ENCODE results near the gene PIGU.
"Not testable (repeated sequence)": the region's sequence is repeated elsewhere in the genome, so short reads cannot be mapped to it uniquely, and the experiment has no call there.

The PIGU gene

DNA sequence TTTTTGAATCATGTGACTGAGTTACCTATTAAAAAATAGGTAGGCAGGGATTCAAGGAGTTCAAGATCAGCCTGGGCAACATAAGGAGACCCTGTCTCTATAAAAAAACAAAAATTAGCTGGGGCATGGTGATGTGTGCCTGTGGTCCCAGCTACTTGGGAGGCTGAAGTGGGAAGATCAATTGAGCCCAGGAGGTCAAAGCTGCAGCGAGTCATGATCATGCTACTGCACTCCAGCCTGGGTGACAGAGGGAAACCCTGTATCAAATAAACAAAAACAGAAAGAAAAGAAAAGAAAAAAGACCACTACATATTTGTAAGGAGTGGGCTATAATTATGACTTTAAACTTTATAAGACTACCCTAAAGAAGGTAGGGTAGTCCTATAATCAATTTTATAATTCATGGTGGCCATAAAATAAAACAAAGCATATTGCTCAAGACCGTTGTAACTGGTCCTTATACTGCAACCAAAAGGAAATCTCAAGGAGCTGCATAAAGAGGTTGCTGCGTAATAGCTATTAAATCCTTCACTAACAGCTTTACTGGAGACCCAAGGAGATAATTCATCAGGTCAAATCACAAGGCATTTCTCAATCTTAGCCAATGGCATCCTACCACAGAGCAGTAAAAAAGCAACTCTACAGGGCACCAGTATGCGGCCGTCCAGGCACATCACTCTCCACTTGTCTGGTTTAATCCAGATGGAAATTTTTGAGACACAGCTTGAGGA is 13.5 kb downstream of the PIGU start:
- DNase-seq (ENCODE audit: low read depth in 2 of 2) = no peak

DNA sequence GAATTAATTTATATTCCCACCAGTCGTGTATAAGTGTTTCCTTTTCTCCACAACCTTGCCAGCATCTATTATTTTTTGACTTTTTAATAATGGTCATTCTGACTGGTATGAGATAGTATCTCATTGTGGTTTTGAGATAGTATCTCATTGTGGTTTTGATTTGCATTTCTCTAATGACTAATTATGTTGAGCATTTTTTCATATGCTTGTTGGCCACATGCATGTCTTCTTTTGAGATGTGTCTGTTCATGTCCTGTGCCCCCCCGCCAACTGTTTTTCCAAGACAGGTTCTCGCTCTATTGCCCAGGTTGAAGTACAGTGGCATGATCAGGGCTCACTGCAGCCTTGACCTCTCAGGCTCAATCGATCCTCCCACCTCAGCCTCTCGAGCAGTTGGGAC is 15.1 kb downstream of the PIGU start:
- not testable (repeated sequence) for DNase-seq (ENCODE audit: low read depth in 2 of 2)

DNA sequence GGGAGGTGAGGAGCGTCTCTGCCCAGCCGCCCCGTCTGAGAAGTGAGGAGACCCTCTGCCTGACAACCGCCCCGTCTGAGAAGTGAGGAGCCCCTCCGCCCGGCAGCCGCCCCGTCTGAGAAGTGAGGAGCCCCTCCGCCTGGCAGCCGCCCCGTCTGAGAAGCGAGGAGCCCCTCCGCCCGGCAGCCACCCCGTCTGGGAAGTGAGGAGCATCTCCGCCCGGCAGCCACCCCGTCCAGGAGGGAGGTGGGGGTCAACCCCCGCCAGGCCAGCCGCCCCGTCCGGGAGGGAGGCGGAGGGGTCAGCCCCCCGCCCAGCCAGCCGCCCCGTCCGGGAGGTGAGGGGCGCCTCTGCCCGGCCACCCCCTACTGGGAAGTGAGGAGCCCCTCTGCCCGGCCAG is 18.2 kb downstream of the PIGU start:
- DNase-seq (ENCODE audit: low read depth in 2 of 2) = not testable (repeated sequence)

DNA sequence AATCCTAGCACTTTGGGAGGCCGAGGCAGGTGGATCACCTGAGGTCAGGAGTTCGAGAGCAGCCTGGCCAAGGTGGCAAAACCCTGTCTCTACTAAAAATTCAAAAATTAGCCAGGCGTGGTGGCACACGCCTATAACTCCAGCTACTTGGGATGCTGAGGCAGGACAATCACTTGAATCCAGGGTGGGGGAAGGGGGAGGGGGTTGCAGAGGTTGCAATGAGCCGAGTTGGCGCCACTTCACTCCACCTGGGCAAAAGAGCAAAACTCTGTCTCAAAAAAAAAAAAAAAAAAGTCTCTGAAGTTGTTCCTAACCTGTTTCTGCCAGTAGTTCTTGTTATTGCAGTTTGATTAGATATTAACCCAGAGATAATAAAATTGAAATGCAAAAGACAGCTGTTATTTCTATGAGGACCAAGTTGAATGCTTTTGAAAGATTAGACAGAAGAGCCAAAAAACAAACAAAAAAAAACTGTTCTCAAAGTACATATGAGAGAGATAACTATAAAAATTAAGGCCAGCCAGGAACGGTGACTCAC is 22.6 kb downstream of the PIGU start:
- DNase-seq (ENCODE audit: low read depth in 2 of 2) = no peak

DNA sequence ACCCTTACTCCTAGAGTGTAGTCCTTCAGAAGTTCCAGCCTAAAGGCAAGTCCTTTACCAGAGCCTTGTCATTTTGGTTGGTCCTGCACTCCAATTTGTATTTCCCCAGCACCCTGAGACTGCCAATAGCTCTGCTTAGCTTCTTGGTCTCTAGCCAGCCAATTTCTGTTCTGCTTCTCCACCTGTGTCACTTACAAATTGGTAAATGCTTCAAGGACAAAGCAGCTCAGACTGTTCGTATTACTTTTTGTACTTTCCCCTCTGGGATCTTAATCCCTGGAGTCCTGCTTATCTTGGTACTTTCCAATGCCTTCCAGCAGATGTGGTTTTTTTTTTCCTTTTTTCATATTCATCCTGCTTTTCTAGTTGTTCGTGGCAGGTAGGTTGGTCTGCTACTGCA is 25.7 kb downstream of the PIGU start:
- DNase-seq (ENCODE audit: low read depth in 2 of 2) = no peak

DNA sequence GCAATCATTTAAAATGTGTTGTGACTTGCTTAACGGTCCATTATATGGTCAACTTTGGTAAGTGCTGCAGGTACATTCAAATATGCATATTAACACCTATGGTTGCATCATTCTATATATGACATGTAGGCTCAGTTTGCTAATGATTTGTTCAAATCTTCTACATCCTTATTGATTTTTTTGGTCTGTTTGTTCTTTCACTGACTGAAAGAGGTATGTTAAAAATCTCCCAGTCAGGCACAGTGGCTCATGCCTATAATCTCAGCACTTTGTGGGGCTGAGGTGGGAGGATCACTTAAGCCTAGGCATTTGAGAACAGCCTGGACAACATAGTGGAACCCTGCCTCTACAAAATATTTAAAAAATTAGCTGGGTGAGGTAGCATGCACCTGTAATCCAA is 29.2 kb downstream of the PIGU start:
- DNase-seq (ENCODE audit: low read depth in 2 of 2) = no peak

DNA sequence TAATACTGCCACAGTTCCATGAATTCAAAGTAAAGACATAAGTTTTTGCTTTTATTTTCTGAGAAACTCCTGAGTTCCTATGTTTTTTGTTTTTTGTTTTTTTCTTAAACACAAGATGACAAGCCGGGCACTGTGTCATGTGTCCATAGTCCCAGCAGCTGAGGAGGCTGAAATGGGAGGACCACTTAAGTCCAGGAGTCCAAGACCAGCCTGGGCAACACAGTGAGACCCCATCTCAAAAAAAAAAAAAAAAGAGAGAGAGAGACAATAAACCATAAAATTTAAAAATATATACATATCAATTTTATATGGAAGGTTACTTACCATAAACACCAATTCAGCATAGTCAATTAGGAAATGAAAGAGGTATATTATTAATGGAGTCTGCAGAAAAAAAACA is 31.9 kb downstream of the PIGU start:
- no peak for DNase-seq (ENCODE audit: low read depth in 2 of 2)

DNA sequence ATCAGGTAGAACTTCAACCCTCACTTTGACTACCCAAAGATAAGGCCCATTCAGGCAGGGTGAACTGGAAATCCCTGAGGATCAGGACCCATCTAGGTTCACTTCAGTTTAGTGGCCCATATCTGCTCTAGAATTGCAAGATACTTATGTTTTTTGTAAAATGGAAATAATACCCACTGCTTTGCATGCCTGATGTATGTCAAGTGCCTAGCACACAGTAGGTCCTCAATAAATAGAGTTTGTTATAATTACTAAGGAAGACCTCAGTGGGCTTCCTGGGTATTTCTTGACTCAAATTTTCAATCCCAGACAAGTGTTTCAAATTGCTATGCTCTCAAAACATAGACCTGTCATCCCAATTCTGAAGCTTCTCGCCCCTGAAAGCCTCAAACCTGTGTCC is 32.5 kb downstream of the PIGU start:
- no peak for DNase-seq (ENCODE audit: low read depth in 2 of 2)

DNA sequence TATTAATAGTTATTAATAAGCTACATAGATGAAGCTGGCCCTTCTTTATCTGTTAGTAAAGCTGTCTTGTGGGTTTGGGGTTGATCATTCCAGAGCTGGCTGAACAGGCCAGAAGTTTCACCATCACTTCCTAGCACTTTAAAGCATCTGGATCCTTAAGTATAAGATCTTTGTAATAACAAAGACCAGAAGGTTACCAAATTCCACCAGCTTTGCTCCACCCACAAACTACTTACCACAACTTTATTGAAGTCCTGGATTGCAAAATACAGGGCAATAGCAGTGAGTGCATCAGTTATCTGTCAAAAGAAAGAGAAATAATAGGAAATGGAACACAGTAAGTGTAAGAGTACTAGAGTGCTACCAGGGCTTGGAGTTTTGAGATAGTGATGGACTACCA is 33.0 kb downstream of the PIGU start:
- no peak for DNase-seq (ENCODE audit: low read depth in 2 of 2)

DNA sequence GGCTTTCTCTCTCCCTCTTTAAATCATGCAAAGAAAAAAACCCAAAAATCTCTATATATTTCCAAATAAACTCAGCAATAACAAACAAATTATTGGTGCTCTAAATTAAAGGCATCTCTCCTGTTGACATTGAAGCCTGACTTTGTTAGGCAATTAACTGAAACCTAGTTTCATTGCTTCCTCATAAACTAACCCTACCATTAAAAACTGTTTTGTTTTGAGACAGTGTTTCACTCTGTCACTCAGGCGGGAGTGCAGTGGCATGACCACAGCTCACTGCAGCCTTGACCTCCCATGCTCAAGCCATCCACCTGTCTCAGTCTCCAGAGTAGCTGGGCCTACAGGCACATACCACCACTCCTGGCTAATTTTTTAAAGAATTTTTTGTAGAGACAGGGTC is 34.9 kb downstream of the PIGU start:
- no peak for DNase-seq (ENCODE audit: low read depth in 2 of 2)

DNA sequence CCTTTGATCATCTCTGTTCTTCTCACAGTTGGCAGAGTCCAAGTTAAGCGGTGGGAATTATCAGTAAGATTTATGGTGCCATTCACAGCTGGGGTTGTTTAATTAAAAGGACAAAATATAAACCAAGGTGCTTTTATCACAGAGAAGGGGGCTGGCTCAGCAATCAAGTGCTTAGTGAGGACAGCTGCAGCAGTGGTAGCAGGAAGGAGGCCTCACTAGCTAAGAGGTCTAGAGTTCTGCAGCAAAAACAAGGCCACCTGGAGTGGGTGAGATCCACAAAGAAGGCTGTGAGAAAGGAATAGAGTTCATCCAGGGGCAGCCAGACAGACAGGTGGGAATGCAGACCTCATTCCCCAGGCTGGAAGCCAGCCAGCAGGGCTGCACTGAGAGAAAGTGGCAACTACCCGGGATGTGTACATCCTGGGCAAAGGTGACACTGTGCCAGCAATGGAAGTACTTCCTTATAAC is 37.1 kb downstream of the PIGU start:
- DNase-seq (ENCODE audit: low read depth in 2 of 2) = no peak

DNA sequence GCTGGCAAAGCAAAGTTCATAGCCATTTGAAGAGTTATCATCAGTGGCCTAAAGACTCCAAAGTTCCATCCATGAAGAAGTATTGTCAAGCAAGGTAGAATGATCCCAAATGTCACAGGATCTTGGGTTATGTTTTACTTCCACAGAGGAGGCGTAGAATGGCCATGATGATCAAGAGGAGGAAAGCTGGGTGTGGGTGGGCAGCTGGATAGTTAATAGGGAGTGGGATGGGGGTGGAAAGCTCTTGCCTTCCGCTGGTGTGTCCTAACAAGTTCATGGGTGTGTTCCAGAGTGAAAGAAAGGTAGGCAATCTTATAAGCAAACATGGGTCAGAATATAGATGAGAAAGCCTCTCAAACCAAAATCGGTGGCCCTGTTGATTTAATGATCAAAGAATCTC is 38.4 kb downstream of the PIGU start:
- DNase-seq (ENCODE audit: low read depth in 2 of 2) = no peak

DNA sequence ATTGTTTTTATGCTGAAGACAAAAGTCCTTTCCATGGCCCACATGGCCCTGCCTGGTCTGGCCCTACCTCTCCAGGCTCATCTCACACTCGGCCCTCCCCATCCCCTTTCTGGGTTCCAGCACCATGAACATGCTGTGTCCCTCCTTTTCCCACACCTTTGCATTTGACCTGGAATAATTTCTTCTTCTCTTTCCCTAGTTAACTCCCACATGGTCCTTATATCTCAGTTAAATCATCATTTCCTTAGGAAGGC is 38.9 kb downstream of the PIGU start:
- no peak for DNase-seq (ENCODE audit: low read depth in 2 of 2)

DNA sequence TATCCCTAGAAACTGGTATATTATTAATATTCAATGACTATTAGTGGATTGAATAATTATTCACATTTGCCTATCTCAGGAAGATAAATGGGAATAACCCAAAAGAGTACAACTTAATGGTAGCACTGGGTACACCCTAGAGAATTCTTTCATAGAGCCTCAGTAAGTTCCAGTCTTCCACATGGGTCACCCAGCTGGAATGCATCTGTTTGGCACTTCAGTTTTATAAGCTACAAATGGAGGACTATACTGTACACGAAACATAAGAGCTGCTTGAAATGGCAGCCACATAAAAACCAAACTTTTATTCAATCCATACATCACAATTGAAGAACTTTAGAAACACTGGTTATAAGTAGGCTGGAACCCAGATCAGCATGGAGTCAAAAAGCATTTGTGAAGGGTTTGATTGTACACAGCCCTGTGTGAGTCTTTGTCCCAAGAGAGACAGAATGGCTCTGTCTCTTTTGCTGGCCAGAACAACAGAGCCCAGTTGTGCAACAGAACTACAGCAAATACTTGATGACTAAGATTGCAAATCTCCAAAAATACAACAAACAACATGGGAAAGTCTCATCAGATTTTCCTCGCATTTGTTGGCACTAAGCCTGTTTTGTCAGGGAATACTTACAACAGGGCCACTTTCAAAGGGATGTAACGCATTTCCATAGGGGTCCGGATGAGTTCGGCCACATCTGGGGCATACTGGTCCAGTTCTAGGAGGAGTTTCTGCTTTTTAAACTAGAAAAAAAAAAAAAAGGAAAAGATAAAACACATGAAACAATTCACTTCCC is 39.5 kb downstream of the PIGU start:
- DNase-seq (ENCODE audit: low read depth in 2 of 2) = no peak

DNA sequence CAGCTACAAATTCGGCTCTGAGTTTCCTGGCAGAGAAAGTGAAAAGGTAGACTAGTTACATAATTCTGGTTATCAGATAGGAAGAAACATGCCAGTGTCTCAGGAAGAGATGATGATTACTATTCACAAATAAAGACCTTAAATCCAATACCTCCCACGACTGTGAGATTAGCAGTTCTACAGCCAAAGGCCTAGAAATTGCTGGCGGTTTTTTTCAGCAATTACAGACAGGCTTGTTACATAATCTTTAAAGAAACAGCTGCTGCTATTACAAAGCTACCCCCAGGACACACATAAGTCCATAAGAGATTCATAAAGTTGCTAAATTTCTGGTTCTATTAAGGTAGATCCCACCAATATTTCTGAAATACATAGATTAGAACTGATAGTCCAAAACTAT is 40.2 kb downstream of the PIGU start:
- DNase-seq (ENCODE audit: low read depth in 2 of 2) = no peak

DNA sequence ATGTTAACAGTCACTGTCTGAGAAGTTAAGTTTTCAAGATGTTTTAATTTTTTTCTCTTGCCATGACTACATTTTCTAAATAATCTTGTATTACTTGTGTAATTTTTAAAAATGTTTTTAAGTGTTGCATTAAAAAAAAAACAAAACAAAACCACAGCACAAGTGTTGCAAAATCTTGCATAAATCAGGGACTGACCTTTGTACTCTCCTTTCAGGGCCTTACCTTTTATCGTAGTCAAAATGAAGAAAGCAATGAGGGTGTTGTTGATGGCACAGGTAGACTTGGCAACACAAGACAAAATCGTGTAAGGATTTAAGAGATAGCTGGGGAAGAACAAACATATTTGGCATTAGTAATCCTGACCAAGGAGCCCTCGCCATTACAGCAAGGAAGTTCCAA is 42.5 kb downstream of the PIGU start:
- DNase-seq (ENCODE audit: low read depth in 2 of 2) = no peak

DNA sequence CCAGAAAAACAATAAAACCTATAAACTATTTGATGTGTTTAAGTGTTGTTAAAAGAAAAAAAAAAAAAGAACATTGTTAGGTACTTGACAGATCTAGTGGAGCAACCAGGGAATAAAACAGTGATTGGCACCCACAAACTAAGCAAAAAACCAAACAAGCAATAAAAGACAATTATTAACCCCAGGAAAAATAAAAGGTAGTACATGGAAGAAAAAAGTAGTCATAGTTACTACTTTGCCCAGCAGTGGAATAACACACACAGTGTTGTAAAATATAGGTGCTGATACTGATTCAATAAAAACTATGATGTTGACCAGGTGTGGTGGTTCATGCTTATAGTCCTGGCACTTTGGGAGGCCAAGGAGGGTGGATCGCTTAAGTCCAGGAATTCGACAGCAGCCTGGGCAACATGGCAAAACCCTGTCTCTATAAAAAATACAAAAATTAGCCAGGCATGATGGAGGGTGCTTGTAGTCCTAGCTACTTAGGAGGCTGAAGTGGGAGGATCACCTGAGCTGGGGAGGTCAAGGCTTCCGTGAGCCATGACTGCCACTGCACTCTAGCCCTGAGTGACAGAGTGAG is 43.9 kb downstream of the PIGU start:
- DNase-seq (ENCODE audit: low read depth in 2 of 2) = no peak

DNA sequence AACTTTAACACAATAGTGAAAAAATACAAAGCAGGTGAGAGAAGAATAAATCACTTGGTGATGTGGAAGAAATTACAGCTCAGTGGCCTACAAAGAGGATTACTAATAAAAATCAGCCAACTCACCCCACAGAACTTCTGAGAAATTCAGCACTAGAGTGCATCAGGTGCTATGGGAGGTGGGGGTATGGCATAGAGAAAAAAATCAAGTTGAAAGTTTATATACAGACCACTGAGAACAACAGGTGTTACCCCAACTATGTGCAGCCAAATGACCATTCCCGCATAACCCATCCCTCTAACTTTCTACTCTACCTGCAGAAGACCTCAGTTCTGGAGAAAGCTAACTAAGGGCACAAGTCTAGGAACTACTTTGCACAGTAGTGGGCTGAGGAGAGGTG is 47.0 kb downstream of the PIGU start:
- DNase-seq (ENCODE audit: low read depth in 2 of 2) = no peak

DNA sequence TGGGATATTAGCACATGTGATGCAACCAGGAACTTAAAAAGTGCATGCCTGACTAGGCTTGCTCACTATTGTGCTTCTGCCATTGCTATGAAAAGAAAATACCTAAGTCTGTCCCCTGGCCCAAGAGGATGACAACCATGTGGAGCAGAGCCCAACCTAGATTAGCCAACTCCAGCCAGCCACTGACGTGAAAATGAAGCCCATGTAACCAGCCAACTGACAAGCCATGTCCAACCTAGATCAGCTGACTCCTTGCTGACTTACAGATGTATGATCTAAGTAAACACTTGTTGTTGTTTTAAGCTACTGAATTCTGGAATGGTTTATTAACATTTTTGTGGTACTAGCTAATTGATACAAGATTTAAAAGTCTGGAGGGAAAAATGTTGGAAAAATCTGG is 47.5 kb downstream of the PIGU start:
- DNase-seq (ENCODE audit: low read depth in 2 of 2) = no peak

DNA sequence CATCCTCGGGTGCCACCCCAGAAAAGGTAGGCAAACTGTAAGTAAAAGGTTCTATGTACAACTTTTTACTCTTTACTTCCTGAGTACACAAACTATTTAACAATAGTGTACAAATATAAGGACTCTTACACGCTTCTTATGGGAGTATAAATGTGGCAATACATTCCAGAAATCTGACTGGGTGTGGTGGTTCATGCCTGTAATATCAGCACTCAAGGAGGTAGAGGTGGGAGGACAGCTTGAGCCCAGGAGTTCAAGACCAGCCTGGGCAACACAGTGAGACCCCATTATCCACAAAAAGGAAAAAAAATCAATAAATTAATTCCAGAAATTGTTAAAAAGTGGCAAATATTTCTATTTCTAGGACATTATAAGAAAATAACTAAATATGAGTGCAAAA is 48.9 kb downstream of the PIGU start:
- no peak for DNase-seq (ENCODE audit: low read depth in 2 of 2)

DNA sequence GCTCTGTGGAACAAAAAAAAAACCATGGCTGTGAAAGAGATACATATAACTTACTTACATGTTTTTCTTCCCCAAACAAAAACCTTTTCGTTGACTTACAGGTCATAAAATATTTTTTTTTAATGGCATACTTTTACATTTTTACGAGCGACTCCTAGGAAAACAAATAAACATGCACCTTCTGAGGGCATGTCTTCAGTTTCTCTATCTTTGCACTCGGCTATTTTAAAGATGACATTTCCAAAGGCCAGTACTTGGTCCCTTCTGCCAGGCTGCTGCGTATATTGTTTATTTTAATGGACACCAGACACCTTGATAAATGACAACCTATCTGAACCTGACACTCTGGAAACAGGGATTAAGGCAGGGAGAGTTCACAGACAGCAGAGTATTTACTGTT is 49.4 kb downstream of the PIGU start:
- no peak for DNase-seq (ENCODE audit: low read depth in 2 of 2)

DNA sequence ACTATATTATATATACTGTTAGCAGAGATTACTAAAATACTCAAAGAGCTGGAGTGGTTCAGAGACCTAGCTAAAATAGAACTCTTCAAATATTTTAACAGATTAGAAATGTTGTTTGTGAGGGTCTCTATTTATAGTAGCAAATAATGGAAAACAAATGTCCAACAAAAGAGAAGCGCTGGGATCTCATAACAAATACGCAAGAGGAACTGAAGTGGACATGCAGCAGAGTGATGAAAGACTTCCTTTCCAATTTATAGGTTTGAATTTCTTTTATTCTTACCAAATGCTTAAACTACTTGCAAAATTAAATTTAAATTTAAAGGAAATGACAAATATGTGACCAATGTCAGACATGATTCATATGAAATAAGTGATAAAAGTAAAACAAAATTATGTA is 49.9 kb downstream of the PIGU start:
- DNase-seq (ENCODE audit: low read depth in 2 of 2) = no peak

DNA sequence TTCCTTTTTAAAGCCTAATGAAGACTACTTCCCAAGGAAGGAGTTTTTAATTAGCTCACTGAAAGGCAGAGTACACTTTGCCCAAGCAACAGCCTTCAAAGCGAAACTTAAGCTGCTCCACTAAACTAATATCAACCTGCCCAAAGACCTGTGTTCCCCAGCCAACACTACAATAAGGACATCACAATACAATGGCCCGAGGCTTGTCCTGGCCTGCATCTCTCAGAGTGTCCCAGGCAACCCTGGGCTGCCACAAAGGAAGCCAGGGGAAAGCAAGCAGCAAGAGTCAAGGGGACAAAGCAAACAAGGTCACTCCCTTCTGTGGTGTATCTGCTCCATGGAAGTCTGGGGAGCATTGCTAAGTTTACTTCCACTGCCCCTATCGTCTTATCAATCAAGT is 52.3 kb downstream of the PIGU start:
- DNase-seq (ENCODE audit: low read depth in 2 of 2) = no peak

All from stimulated activated CD8-positive, alpha-beta memory T cell treated with anti-CD3 and anti-CD28 coated beads, Interleukin-2, amount 100 ng/mL, for 1 hour (primary cell).